IMR-90 (cell line): Measurements from ENCODE around the gene FAM149A.

Experiments used
- CHD1 ChIP-seq: IDR thresholded peaks from 2 replicates; pipeline ENCODE4 v1.6.1; 2012; ENCODE audit warnings: low read depth, low read length, improper control_type of control experiment
- CTCF ChIP-seq: conservative IDR thresholded peaks from 2 replicates; pipeline ENCODE4 v1.5.1; 2012; ENCODE audit warnings: mild to moderate bottlenecking, low read depth, low read length, improper control_type of control experiment
- ELK1 ChIP-seq: fragments of 150-350 bp; IDR thresholded peaks from 2 replicates; pipeline ENCODE4 v1.6.1; 2016; ENCODE audit warnings: low read depth, mild to moderate bottlenecking, low read length, moderate library complexity, borderline replicate concordance
- FOS ChIP-seq: fragments of 150-350 bp; IDR thresholded peaks from 2 replicates; pipeline ENCODE4 v1.6.1; 2016; ENCODE audit warnings: low read depth, low read length
- NFE2L2 ChIP-seq: fragments of 150-350 bp; IDR thresholded peaks from 2 replicates; pipeline ENCODE4 v1.6.1; 2016; ENCODE audit warnings: low read depth, mild to moderate bottlenecking, low read length
- POLR2A ChIP-seq: IDR thresholded peaks from 2 replicates; pipeline ENCODE4 v1.6.1; 2012; ENCODE audit warnings: mild to moderate bottlenecking, low read depth, low read length
- RAD21 ChIP-seq: IDR thresholded peaks from 2 replicates; pipeline ENCODE4 v1.6.1; 2012; ENCODE audit warnings: low read length, improper control_type of control experiment
- SMC3 ChIP-seq: fragments of 150-350 bp; IDR thresholded peaks from 2 replicates; pipeline ENCODE4 v1.6.1; 2016; ENCODE audit warnings: low read depth, mild to moderate bottlenecking, antibody characterized with exemption, low read length, moderate library complexity

GRCh38 chr4:186169945-186170802, 65.7 kb downstream of the FAM149A start:
- no peak for TF ChIP-seq CTCF
- no peak for TF ChIP-seq POLR2A
- no peak for TF ChIP-seq RAD21
- no peak for TF ChIP-seq CHD1
- no peak for TF ChIP-seq NFE2L2
- TF ChIP-seq SMC3, result no peak
- no peak for TF ChIP-seq ELK1
- TF ChIP-seq FOS, result no peak
